ENCODE results near the gene PLCB2.

Gene PLCB2

GRCh38 chr15:40344631-40345120 is 36.9 kb upstream of the PLCB2 start:
- Histone ChIP-seq H3K9me3 (ENCODE audit: severe bottlenecking) (no peaks in the 10 kb centered on the region), H3K4me3 (ENCODE audit: severe bottlenecking) (no peak overlapping the region), H3K27me3 (ENCODE audit: insufficient read depth, poor library complexity, severe bottlenecking) (no peaks in the 10 kb centered on the region), H3K36me3 (ENCODE audit: low read depth) (no peaks in the 10 kb centered on the region), H3K4me1 (ENCODE audit: insufficient read depth, poor library complexity, severe bottlenecking) (peaks cover 41% of the 10 kb centered on the region), H3K27ac (ENCODE audit: poor library complexity, severe bottlenecking) (peak overlapping the region; percentile 97)
- TF ChIP-seq CTCF (IDR thresholded peaks at IDR 0.05; ENCODE audit: poor library complexity, severe bottlenecking): peak; percentile 99
- ATAC-seq (ENCODE audit: low read depth) (no peak), DNase-seq (ENCODE audit: low spot score) (peak; percentile 77)

GRCh38 chr15:40344217-40344616 is 36.5 kb upstream of the PLCB2 start:
- Histone ChIP-seq H3K4me3 (ENCODE audit: severe bottlenecking) (no peak overlapping the region), H3K27ac (ENCODE audit: poor library complexity, severe bottlenecking) (peak overlapping the region; percentile 97), H3K4me1 (ENCODE audit: insufficient read depth, poor library complexity, severe bottlenecking) (peaks cover 45% of the 10 kb centered on the region), H3K27me3 (ENCODE audit: insufficient read depth, poor library complexity, severe bottlenecking) (no peaks in the 10 kb centered on the region), H3K9me3 (ENCODE audit: severe bottlenecking) (no peaks in the 10 kb centered on the region), H3K36me3 (ENCODE audit: low read depth) (peaks cover under 1% of the 10 kb centered on the region; the same call in 1 of the 2 replicates)
- no peak for DNase-seq (ENCODE audit: low spot score)
- no peak for TF ChIP-seq CTCF (IDR thresholded peaks at IDR 0.05; ENCODE audit: poor library complexity, severe bottlenecking)
- no peak for ATAC-seq (ENCODE audit: low read depth)

GRCh38 chr15:40343512-40343911 is 35.8 kb upstream of the PLCB2 start:
- H3K36me3 ChIP-seq (ENCODE audit: low read depth): peaks cover 7% of the 10 kb centered on the region
- ATAC-seq (ENCODE audit: low read depth) (peak; percentile 61), DNase-seq (ENCODE audit: low spot score) (peak; percentile 95)
- H3K27me3 ChIP-seq (ENCODE audit: insufficient read depth, poor library complexity, severe bottlenecking): no peaks in the 10 kb centered on the region
- no peak for TF ChIP-seq CTCF (IDR thresholded peaks at IDR 0.05; ENCODE audit: poor library complexity, severe bottlenecking)
- no peaks in the 10 kb centered on the region for H3K9me3 ChIP-seq (ENCODE audit: severe bottlenecking)
- H3K27ac ChIP-seq (ENCODE audit: poor library complexity, severe bottlenecking): peak overlapping the region; percentile 97
- peaks cover 52% of the 10 kb centered on the region for H3K4me1 ChIP-seq (ENCODE audit: insufficient read depth, poor library complexity, severe bottlenecking)
- H3K4me3 ChIP-seq (ENCODE audit: severe bottlenecking): no peak overlapping the region

- TF ChIP-seq CTCF (IDR thresholded peaks at IDR 0.05; ENCODE audit: poor library complexity, severe bottlenecking): no peak
- peak; percentile 23 for ATAC-seq (ENCODE audit: low read depth)
- no peak for DNase-seq (ENCODE audit: low spot score)
- no peak overlapping the region for H3K4me3 ChIP-seq (ENCODE audit: severe bottlenecking)
- no peaks in the 10 kb centered on the region for H3K27me3 ChIP-seq (ENCODE audit: insufficient read depth, poor library complexity, severe bottlenecking)
- no peaks in the 10 kb centered on the region for H3K9me3 ChIP-seq (ENCODE audit: severe bottlenecking)
- peaks cover 59% of the 10 kb centered on the region for H3K4me1 ChIP-seq (ENCODE audit: insufficient read depth, poor library complexity, severe bottlenecking)
- peaks cover 16% of the 10 kb centered on the region for H3K36me3 ChIP-seq (ENCODE audit: low read depth)
- peak overlapping the region; percentile 97 for H3K27ac ChIP-seq (ENCODE audit: poor library complexity, severe bottlenecking)
Measured at GRCh38 chr15:40342416-40343320, 34.9 kb upstream of the PLCB2 start.

Measured in RWPE2 (cell line).